T-helper 2 cell (primary cell): Measurements from ENCODE around the gene EEF1AKMT4.

Experiments
- DNase-seq, 5 experiments: peaks; one replicate each; pipeline versions ENCODE4 v3.0.0 to v3.0.0-alpha.2; 2012 to 2022
- total RNA-seq, 2 donors: gene quantifications; one replicate each; lab custom pipeline; 2026; lab: John Stamatoyannopoulos, UW

EEF1AKMT4 gene
- 0 to 0.47 reads per million in 2 donors for total RNA-seq

DNA sequence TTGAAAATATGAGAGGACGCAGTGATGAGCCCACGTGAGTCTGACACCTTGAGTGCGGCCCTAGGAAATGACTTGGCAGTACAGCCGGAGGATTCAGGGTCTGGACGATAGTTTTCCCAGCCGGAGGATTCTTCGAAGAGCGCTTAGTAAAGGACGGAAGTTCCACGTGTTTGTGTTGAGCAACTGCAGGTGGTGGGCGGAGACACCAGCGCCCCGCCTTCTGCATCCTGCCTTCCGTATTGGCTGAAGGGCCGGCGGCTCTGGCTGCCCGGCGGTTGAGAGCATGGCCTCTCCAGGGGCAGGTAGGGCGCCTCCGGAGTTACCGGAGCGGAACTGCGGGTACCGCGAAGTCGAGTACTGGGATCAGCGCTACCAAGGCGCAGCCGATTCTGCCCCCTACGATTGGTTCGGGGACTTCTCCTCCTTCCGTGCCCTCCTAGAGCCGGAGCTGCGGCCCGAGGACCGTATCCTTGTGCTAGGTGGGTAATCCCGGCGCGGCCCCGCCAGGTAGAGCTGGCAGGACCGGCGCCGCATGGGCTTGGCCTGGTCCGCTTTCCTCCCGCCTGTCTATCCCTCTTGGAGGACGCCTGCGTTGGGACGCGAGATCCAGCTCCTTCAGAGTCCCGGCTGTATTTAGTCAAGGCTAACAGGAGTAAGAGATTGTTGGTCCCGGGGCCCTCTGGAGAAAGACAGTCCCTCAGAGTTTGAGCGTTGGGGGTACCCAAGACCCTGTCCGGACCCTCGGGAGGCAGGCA lies at the start of gene EEF1AKMT4:
TSS of gene EEF1AKMT4 (plus strand) at position 261 of the 755 bp plus-strand sequence. CDS start at position 284, 23 bp downstream.
- peak; percentile 91 to 98 (median 95) for DNase-seq

DNA sequence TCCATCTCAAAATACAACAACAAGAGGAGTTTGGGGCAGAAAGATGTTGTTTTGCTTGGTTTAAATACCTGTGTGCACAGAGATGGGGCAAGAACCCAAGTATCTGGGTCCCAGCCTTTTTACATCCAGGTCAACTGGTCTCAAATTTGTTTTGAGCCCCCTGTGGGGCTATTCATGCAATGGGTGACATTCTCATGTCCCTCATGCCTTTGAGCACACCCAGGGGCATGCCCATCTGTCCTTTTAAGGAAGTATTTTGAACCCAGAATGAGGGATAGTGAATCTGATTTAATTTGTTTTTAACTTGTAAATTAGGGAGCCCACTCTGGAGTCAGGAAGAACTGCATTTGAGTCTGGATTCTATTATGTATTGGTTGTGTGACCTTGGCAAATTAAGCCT lies 48.6 kb upstream of the EEF1AKMT4 start:
- DNase-seq = no peak

DNA sequence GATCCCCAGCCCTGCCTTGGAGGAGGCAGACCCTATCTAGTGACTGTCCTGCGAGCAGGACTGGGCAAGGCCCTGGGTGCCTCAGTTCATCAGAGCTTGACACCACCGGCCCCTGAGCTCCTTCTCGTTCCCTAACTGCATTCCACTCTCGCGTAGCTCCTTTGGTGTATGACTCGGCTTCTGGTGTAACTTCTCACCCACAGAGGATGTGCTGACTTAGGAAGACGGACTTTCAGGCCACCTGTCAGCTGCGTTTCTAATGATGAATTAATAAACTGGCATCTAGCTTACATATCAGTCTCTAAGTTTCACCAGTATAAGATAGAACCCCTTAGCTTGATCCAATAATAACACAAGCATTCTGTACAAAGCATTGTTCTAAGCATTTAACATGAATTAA lies 45.9 kb upstream of the EEF1AKMT4 start:
- no peak for DNase-seq

DNA sequence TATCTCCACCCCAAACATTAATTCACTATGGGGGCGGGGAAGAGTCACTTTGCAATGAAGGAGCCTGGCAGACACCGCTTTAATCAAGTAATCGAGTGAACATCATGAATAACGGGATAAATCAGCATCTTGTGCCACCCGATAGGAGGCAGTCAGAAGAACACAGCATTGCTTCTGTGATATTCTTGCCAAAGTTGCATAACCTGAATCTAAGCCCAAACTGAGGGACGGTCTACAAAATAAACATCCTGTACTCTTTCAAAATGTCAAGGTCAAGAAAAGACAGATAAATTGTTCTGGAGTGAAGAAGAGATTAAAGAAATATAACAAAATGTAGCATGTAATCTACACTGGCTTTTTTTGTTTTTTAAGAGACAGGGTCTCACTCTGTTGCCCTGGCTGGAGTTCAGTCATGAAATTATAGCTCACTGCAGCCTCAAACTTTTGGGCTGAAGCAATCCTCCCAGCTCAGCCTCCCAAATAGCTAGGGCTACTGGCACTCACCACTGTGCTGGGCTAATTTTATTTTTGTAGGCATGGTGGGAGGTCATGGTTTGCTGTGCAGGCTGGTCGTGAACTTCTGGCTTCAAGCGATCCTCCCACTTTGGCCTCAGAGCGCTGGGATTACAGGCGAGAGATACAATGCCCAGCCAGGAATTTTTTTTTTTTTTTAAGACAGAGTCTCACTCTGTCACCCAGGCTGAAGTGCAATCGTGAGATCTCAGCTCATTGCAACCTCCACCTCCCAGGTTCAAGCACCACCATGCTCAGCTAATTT lies 40.1 kb upstream of the EEF1AKMT4 start:
- DNase-seq = no peak

DNA sequence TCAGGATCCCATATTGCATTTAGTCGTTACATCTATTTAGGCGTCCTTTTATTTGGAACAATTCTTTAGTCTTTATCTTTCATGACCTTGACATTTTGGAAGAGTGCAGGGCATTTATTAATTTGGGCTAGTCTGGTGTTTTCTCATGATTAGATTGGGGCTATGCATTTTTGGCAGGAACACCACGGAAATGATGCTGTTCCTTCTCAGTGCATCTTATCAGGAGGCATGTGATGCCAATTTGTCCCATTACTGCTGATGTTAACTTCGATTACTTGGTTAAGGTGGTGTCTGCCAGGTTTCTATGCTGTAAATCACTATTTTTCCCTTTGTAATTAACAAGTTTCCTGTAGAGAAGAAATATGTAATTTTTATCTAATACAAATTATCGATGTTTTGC lies 38.2 kb upstream of the EEF1AKMT4 start:
- DNase-seq = no peak

DNA sequence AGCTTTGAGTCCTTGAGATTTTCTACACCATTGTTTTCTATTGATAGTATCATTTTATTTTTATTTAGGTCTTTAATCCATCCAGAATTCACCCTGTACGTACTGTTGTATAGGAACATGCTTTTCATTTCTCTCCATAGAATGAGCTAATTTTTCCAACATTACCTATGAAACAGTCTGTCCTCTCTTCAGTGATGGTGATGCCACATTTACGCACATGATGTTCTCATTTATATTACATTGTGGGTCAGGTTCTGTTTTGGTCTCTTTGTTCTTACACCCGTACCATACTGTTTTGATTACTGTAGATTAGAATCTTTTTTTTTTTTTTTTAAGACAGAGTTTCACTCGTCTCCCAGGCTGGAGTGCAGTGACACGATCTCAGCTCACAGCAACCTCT lies 37.8 kb upstream of the EEF1AKMT4 start:
- no peak for DNase-seq

DNA sequence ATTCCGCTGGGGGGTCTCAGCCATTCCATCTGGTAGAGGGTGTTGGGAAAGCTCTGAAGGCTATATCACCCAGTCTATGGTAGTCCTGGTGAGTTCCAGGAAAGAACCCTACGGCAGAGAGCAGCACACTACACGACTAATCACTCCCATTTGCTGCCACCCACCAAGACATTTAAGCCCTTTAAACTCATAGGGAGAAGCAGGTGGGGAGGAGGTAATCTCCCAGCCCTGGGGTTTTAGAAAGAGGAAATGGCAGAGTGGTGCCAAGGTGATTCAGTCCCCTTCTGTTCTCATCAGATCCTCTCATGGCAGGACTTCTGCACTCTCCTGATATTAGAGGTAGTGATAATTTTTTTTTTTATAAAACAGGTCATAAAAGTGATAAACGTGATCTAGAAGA lies 30.7 kb upstream of the EEF1AKMT4 start:
- DNase-seq = no peak

DNA sequence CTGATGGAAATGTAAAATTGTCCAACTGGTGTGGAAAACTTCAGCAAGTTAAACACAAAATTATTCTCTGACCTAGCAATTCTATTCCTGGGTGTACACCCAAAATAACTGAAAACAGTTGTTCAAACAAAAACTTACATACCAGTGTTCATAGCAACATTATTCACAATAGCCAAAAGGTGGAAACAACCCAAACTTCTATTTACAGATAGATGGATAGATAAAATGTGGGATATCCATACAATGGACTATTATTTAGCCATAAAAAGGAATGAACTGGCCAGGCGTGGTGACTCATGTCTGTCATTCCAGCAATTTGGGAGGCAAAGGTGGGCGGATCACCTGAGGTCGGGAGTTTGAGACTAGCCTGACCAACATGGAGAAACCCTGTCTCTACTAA lies 27.0 kb upstream of the EEF1AKMT4 start:
- no peak for DNase-seq

DNA sequence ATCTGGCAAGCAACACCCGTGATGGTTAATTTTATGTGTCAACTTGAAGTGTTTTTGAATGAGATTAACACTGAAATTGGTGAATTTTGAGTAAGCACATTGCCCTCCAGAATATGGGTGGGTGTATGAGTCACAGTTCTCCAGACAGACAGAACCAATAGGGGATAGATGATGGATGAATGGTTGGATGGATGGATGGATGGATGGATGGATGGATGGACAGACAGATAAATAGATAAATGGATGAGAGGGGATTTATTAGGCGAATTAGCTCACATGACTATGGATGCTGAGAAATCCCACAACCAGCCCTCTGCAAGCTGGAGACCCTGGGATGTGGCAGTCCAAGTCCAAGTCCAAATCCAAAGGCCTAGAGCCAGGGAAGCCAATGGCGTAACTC lies 25.5 kb upstream of the EEF1AKMT4 start:
- no peak for DNase-seq

DNA sequence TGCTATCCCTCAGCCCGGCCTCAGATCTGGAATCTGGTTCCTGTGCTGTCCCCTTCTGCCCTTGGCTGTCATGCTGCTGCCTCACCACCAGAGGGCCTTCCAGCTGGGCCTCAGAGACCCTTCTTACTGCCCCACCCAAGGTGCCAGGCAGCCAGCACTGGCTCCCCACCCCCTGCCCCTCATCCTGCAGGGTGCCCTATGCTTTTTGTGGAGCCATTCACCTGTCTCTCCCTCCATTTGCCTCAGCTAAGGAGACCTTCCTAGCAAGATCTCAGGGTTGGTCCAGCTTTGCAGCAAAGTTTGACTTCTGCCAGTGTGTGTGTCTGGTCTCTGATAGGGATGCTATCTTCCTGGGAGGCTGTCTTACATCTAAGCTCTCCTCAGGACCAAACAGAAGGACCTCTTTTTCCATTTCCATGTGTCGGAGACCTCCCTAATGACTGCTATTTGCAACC lies 22.0 kb upstream of the EEF1AKMT4 start:
- peak in 4 of 5 experiments; percentile 25 to 52 (median 34) for DNase-seq

DNA sequence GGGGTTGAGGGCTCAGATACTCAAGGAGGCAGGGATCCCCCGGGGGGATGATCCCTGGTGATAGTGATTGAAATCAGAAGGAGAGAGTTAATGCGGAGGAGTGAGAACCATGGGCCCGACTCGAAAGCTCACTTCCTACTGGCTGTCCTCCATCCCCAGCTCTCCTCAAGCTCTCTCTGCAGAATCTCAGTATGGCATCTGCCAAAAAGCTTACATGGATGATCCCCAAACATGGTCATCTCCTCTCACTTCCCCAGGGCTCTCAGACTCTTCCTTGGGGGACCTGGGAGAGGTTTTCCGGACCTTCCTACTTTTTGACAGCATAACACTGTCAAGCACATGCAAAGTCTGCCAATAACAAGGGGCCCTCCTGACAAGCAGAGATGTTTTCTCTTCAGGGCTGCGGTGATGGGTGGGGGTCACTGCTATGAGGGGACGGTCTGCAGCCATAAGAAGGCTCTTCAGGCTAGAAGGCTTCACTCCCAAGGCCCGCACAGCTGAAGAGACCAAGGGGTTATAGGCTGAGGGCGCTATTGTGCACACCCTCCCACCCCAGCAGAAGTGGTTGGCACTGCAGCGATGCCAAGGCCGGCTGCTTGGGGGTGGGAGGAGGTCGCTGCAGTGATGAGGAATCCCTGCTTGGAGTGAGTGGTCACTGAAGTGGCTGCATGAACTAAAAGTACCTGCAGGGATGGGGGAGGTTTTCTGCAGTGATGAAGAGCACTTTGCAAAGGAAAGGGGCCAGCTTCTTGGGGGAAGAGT lies 20.9 kb upstream of the EEF1AKMT4 start:
- DNase-seq = no peak

DNA sequence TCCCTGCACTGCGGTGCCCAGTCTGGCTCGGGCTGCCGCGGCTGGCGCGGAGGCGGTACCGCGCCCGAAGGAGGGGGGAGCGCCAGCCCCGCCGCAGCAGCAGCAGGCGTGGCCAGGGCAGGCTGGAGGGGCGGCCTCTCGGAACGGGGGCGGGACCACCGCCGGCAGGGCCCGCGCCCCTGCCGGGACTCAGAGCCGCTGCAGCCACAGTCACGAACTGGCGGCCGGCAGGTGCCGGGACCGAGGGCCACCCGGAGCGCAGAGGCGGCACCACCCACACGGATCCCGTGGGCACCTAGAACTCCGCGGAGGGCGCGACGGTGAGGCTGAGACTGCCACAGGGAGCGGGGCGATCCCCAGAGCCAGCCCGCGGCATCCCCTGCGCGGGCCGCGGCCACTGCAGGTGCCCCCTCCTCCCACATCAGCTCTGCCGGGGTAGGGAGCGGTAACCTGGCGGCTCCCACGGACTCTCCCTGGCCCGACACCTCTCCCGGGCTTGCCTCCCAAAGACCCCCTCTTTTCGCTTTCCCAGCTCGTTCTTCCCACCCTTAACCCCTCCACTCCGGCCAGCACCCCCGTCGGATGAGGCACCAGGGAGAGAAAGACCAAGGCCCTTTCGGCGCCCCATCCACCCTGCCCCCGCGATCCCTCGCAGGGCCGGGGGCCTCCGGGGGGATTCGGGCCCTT lies 19.9 kb upstream of the EEF1AKMT4 start, which contains the start of gene VWA5B2:
TSS of gene VWA5B2 (plus strand) at position 192 of the 687 bp plus-strand sequence. CDS start 944 bp downstream, outside the sequence.
- DNase-seq = peak; percentile 52 to 71 (median 68)

DNA sequence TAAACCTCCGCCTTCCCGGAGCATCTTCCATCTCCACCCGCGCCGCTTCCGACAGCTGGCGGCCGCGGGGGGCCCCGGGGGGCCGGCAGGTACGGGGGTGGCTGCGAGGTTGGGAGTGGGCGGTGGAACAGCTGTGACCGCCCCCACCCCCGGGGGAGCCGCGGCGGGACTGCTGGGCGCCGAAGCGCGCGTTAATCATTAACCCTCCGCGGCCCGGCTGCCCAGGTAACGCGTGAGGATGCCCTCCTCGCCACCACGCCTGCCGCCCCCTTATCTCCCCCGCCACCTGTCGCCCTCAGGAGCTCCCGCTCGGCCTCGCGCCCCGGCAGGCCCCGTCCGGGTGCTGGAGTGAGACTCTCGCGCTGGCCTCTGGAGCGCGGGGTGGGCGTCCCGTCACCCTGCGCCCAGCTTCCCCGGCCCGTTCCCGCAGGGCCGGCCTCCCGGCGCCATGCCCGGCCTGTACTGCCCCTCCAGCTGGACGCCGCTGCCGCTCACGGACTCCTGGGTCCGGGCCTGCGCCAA lies 19.3 kb upstream of the EEF1AKMT4 start:
- DNase-seq = no peak

DNA sequence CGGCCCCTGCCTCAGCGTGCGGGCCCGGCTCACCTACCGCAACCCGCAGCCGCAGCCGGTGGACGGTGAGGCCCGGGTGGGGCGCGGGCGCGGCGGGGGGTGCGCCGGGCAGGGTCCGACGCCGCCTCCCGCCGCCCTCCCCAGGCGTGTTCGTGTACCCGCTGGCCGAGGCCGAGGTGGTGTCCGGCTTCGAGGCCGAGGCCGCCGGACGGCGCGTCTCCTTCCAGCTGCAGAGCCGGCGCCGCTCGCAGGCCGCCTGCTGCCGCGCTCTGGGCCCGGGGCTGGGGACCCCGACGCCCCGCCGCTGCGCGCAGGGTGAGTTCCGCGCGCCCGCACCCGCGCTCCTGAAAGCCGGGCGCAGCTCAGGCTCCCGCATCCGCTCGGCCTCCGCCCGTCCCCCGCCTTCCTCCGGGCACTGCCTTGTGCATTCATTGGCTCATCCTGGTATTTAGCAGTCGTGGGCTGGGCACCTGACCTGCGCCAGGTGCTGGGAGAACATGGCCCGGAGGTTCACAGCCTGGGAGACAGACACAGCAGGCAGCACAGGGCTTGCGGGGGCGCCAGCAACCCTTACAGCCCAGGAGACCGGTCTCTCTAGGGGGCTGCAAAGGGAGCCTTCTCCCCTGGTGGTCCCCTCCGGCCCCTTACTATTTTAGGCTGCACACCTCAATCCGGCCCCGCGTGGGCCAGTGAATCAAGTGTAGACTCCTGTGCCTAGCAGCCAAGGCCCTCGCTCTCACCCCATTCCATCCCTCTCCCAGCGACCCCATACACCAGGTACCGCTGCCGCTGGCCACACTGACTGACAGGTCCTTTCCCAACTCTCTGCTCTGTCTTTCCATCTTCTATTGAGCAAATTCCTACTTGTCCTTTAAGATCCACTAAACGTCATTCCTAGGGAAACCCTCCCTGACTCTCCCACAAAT lies 18.6 kb upstream of the EEF1AKMT4 start:
- DNase-seq = no peak

DNA sequence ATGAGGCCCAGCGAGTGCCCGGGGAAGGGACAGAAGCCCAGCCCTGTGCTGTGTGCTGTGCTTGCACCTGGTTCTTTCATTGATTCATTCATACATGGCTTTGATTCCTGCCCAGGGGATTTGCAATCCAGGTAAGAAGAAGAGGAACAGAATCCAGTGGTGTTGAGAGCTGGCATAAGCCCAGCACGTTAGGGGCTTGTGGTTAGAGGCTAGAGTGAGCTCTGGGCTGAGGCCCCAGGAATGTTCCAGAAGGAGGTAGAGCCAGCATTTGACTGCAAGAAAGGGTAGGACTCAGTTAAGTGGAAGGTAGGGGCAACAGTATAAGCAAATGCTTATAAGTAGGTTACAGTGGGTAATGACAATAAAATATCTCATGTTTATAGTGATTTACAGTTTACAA lies 17.8 kb upstream of the EEF1AKMT4 start:
- DNase-seq = no peak

DNA sequence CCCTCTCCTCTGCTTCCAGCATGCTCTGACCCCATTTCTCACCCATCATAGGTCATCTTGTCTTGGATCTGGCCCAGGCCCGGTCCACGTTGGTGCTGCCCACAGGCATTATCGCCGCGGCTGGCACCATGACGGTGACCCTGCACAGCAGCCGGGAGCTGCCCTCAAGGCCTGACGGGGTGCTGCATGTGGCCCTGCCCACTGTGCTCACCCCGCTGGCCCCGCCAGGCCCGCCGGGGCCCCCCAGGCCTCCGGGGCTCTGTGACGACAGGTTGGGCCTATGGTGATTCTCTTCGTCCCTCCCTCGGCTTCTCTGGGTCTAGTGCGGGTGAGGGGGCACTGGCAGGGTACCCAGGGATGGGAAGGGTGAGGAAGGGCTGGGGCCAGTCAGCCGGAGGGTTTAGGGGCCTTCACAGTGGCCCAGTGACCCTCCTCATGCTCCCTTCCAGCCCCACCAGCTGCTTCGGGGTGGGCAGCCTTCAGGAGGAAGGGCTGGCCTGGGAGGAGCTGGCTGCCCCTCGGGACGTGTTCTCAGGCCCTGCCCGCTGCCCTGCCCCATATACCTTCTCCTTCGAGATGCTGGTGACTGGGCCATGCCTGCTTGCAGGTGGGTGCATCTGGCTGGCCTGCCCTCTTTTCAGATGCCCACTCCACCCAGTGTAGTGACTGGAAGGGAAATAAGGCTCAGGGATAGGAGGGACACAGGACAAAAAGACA lies 16.2 kb upstream of the EEF1AKMT4 start:
- DNase-seq = no peak

DNA sequence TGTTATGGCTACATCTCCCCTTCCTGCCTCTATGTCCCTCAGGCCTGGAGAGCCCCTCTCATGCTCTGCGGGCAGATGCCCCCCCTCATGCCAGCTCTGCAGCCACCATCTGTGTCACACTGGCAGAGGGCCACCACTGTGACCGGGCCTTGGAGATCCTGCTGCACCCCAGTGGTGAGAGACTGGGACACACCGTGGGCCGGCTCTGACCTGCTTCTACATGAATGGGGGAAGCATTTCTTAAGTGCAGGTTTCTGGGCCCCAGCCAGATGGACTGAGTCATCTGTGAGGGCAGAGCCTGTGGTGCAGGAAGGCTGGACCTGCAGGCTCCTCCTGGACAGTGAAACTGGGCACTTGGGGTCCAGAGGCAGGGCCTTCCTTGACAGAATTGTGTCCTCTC lies 15.2 kb upstream of the EEF1AKMT4 start:
- no peak for DNase-seq

DNA sequence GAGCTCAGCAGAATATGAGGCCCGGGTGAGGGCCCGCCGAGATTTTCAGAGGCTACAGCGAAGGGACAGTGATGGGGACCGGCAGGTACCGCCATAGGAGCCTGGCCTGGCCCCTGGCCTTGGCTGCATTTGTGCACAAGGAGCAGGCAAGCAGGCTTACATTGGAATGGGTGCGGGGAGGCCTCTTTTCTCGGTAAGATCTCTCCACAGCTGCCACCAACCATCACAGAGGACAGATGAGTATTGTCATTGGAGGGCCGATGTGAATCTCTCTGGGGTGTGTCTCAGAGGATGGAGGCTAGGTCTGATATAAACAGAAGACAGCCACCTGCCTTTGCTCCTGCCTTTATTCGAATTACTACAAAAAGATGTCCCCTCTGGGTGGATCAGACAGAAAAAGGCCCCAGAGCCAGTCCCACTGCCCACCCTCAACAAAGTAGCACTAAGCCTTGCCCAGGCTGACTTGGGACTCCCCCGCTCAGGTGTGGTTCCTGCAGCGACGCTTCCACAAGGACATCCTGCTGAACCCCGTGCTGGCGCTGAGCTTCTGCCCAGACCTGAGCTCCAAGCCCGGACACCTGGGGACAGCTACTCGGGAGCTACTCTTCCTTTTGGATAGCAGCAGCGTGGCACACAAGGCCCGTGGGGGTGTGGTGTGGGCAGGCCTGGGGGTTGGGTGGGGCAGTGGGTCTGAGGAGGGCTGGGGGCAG lies 14.6 kb upstream of the EEF1AKMT4 start:
- no peak for DNase-seq

DNA sequence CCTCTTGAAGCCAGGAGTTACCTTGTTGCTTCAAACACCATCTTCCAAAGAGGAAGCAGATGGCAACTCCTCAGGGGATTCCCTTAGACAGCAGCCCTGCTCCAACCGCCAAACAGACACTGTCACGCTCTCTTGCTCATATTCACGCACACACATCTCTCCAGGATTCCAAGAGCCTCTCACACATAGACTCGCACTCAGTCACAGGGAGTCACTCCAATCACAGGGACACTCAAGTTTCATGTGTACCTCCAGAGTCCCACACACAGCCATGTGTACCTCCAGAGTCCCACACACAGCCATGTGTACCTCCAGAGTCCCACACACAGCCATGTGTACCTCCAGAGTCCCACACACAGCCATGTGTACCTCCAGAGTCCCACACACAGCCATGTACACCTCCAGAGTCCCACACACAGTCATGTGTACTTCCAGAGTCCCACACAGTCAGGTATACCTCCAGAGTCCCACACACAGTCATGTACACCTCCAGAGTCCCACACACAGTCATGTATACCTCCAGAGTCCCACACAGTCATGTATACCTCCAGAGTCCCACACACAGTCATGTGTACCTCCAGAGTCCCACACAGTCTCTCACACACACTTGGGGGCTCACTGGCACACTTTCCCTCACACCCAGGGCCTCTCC lies 14.0 kb upstream of the EEF1AKMT4 start:
- no peak for DNase-seq
